ENCODE data around the gene ZDHHC11B.
"Not testable (repeated sequence)": the region's sequence is repeated elsewhere in the genome, so short reads cannot be mapped to it uniquely, and the experiment has no call there.

The ZDHHC11B gene

DNA sequence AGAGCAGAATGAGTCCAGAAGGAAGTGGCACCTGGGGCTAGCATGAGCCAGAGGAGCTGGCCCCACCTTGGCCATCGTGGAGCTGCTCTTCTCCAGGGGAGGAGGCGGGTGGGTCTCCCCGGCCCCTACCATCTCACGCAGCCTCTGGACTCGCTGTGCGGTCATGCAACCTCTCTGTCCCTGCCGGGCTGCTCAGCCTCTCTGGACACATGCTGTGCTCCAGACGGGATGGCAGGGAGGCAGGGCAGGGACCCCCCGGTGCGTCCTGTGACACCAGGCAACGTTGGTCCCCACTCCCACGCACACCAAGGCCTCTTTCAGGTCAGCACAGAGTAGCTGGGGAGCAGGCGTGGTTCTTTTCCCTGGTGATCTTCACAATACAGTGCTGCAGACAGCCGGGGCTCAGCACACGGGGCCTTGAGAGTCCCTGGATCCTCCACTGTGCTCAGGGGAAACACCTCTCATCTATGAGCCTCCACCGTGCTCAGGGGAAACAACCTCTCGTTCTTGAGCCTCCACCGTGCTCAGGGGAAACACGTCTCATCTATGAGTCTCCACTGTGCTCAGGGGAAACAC is 30.9 kb downstream of the ZDHHC11B start:
- DNase-seq = not testable (repeated sequence)

- not testable (repeated sequence) for DNase-seq
These were observed 31.9 kb downstream of the ZDHHC11B start for GRCh38 chr5:752532-753115.

- DNase-seq = not testable (repeated sequence)
These were observed 32.5 kb downstream of the ZDHHC11B start for GRCh38 chr5:751992-752391.

DNA sequence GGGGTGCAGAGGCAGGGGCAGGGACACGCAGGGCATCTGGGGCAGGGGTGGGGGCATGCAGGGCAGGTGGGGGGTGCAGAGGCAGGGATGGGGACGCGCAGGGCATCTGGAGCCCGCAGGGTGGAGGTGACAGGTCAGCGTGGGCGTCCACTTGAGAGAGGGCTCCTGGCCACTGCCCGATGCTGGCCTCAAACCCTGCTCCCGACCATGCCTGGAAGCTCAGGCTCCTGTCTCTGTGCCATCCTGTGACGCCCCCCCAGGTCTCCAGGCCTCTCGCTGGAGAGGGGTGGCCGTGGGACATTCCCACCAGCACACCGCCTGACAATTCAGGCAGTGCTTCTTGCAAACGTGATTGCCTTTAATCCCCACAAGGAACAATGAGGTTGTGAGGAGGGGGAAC is 33.0 kb downstream of the ZDHHC11B start:
- DNase-seq = no peak

DNA sequence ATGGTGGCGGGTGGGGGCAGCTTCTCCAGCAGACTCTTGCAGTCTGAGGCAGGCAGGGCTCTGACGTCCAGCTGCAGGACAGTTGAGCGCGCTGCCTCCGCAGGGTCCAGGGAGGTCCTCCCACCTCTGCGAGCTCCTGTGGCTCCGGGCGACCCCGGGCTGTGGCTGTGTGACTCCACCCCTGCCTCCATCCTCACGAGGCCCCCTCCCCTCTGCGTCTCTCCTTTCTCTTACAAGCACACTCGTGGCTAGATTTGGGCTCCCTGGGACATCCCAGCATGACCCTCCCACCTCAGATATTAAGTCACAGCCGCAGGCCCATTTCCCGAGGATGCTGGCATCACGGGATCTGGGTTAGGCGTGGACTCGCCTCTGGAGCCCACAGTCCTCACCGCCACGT is 34.3 kb downstream of the ZDHHC11B start:
- DNase-seq = not testable (repeated sequence)

DNA sequence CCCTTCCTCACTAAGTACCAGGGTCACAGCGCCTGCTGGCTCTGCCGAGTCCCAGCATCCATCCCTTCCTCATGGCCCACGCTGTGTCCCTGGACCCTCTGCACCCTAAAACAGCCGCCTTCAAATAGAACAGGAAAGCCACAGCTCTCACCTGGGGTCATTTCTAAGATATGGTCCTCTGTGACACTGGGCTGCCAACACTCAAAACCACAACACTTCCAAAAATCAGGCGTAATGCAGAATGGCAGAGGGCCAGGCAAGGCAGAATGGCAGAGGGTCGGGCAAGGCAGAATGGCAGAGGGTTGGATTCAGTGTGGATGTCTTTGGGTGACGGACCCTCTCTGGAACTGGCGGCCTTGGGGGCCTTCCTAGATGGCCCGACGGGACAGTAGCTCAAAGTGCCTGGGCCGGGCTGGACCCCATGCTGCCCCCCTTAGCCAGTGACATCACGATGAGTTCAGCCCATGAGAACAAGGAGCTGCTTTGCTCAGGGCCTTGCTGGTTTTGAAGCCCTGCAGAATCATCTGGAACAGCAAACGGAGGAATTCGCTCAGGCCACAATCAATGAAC is 35.3 kb downstream of the ZDHHC11B start:
- DNase-seq = no peak

DNA sequence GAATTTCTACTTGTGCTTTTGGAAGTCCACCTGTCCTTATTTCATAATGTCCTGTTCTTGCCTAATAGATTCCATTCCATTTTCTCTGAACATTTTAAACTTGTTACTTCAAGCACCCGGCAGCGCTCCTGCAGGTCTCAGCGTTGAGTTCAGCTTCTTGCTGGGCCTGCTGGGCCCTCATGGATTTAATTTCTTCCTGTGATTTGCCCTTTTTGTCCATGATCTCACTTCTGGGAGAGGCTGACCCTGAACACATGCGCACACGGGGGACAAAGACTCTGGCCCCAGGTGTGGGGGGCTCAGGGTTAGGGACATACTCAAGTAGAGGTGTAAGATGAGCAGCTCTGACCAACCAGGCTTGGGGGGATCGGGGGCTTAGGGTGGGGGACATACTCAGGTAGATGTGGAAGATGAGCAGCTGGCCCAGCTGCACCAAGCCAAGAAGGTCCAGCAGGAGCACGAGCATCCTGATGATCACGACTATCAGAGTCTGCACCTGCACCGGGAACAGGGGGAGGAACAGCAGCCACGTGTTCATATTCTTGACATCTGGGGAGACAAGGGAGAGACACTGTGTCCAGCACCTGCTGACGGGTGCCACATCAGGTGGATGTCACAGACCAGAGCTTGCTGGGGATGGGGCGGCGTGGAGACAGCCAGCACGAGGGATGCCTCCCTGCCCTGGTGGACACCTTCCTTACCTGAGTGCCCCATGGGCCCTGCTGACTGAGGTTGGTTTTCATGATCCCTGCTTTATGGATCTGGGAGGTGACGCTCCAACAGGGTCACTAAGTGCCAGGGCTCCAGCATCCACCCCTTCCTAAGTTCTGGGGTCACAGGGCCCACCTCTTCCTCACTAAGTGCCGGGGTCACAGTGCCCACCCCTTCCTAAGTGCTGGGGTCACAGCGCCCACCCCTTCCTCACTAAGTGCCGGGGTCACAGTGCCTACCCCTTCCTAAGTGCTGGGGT is 36.2 kb downstream of the ZDHHC11B start:
- DNase-seq = not testable (repeated sequence)

DNA sequence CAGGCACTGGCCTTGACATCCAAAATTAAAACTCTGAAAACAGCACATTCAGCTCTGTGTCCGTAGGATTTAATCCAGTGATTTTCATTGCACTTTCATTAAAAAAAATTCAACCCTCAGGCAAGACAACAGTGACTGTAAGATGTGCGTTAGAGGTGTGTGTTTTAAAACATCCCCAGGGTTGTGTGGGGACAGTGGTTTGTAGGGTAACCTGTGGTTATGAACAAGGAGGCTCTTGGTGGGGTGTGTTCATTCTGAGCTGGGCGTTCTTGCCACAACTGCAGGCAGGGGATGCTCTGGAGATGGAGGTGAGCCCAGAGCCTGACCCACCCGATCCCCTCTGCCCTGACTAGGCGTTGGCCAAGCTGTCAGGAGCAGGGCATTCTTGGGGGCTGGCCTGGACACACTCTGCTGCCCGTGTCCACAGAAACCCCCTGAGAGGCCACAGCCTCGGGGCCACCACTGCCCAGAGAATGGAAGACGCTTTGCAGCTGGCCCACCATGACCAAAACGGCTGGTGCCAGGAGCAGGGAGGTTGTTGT is 37.2 kb downstream of the ZDHHC11B start:
- DNase-seq = not testable (repeated sequence)

GRCh38 chr5:746258-746761 is 38.2 kb downstream of the ZDHHC11B start:
- no peak for DNase-seq

GRCh38 chr5:745272-746142 is 39.0 kb downstream of the ZDHHC11B start:
- DNase-seq = not testable (repeated sequence)

DNA sequence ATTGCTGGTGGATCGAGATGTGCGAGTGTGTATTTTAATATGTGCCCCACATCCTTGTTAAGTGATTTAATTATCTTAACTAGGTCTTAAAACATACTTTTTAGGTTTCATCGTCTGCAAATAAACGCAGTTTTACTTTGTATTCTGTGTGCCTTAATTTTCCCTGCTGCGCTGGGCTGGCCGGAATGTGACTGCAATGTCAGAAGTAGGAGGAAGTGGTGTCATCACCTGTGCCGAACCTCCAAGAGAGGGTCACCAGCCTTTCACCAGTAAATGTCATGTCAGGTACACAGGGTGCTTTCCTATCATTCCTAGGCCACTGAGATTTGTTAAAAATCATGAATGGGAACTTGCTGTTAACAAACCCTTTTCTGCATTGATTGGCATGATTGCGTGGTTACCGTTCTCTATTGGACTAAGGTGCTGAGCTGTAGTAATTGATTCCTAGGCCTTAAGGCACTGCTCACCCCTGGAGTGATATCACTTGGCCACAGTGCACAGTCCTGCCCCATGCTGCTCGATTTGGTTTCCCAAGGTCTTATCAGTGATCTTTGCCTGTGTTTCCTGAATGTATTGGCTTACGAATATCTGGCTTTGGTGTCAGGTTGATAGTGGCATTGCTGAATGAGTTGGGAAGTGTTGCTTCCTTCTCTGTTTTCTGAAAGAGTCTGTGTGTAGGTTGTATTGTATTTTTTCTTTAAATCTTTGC is 40.7 kb downstream of the ZDHHC11B start:
- DNase-seq = not testable (repeated sequence)

GRCh38 chr5:742276-742675 is 42.3 kb downstream of the ZDHHC11B start:
- DNase-seq = not testable (repeated sequence)

- not testable (repeated sequence) for DNase-seq
These were observed 50.4 kb downstream of the ZDHHC11B start for GRCh38 chr5:734145-734544.

- not testable (repeated sequence) for DNase-seq
These were observed 51.6 kb downstream of the ZDHHC11B start for GRCh38 chr5:732754-733454.

DNA sequence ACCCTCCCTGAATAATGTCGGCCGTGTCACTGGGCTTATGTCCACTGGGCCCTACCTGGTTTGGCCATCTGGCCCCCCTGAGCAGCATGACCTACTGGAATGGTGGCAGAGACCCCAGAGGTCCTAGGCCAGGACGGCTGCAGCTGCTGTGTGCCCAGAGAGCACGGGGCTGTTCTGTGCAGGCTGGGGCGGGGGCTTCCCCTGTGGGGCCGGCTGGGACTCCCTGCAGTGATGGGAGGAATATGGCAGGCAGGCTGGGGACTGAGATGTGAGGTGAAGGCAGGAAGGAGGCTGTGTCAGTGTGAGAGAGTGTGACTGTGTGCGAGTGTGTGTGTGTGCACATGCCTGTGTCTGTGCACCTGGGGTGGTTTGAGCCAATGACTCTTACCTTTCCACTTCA is 55.3 kb downstream of the ZDHHC11B start:
- DNase-seq = not testable (repeated sequence)

DNA sequence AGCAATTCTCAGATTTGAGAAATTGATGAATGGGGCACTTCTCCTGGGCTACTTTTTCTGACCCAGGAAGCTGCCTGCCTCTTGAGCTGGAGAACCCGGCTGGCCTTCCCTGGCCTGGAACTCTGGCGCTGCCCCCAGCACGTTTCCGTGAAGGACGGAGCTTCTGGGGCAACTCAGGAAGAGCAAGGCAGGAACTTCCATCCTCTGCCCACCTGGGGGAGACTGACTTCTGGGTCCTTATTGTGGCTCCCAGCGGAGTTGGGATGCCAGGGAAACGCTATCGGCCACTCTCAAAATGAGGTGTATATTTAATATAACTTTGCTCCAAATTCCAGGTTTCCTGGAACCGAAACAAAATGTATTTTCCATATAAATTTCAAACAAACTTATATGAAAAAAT is 57.4 kb downstream of the ZDHHC11B start:
- not testable (repeated sequence) for DNase-seq

GRCh38 chr5:723865-724264 is 60.7 kb downstream of the ZDHHC11B start:
- DNase-seq = not testable (repeated sequence)

- not testable (repeated sequence) for DNase-seq
These were observed 61.2 kb downstream of the ZDHHC11B start for GRCh38 chr5:723309-723708.

- DNase-seq = not testable (repeated sequence)
These were observed 65.2 kb downstream of the ZDHHC11B start for GRCh38 chr5:719379-719778.

All from hypothalamus (tissue), 51 donors.